Cardiac muscle cell (in vitro differentiated cells and primary cell): ENCODE results near the gene LTC4S. TPM values are rescaled to one million over a fixed set of nuclear protein-coding genes. Genes with fewer than 3 reads are reported as not detected.

Source experiments
- DNase-seq, 2 donors: peaks; one replicate each; pipeline versions ENCODE4 v3.0.0 to v3.0.0-alpha.2; 2010 to 2017; ENCODE audit warnings: low read depth in 1 of 2, low spot score in 1 of 2
- H3K27ac ChIP-seq: fragments of 200-600 bp; sonication (generic); 2 replicates; pipeline ENCODE4 v1.5.1; 2016
- H3K27me3 ChIP-seq: fragments of 200-600 bp; sonication (generic); 2 replicates; pipeline ENCODE4 v1.6.0; 2016; ENCODE audit warnings: control low read depth
- H3K36me3 ChIP-seq: fragments of 200-600 bp; sonication (generic); 2 replicates; pipeline ENCODE4 v1.5.1; 2016; ENCODE audit warnings: control low read depth
- H3K4me1 ChIP-seq: fragments of 200-600 bp; sonication (generic); 2 replicates; pipeline ENCODE4 v1.8.1; 2017; ENCODE audit warnings: low read depth, mild to moderate bottlenecking, mixed run types
- H3K4me3 ChIP-seq: fragments of 200-600 bp; sonication (generic); 2 replicates; pipeline ENCODE4 v1.5.1; 2016; ENCODE audit warnings: mild to moderate bottlenecking
- H3K9me3 ChIP-seq: fragments of 200-600 bp; sonication (generic); 2 replicates; pipeline ENCODE4 v1.5.1; 2017; ENCODE audit warnings: low read depth, mild to moderate bottlenecking, control low read depth
- polyA plus RNA-seq: library from polyadenylated mRNA; unstranded; fragments of >200 nt; fragmentation: Nextera tagmentation; extraction: Ambion mirVana; gene quantifications from 2 replicates; pipeline ENCODE4 v1.2.1, GENCODE V29; 2016
- total RNA-seq: library from RNA; depleted of rRNA; stranded (reverse); fragments of >200 nt; gene quantifications from 2 replicates; pipeline ENCODE4 v1.2.3, GENCODE V29; 2016
- TF ChIP-seq, protein P1 (sequence below): IDR thresholded peaks from 2 replicates; pipeline ENCODE4 v1.5.1; 2012; ENCODE audit warnings: low read depth, mild to moderate bottlenecking, low read length

Gene LTC4S
- total and polyA plus RNA-seq, 2 experiments from 2014 or later = 5.3 to 14.0 TPM

DNA sequence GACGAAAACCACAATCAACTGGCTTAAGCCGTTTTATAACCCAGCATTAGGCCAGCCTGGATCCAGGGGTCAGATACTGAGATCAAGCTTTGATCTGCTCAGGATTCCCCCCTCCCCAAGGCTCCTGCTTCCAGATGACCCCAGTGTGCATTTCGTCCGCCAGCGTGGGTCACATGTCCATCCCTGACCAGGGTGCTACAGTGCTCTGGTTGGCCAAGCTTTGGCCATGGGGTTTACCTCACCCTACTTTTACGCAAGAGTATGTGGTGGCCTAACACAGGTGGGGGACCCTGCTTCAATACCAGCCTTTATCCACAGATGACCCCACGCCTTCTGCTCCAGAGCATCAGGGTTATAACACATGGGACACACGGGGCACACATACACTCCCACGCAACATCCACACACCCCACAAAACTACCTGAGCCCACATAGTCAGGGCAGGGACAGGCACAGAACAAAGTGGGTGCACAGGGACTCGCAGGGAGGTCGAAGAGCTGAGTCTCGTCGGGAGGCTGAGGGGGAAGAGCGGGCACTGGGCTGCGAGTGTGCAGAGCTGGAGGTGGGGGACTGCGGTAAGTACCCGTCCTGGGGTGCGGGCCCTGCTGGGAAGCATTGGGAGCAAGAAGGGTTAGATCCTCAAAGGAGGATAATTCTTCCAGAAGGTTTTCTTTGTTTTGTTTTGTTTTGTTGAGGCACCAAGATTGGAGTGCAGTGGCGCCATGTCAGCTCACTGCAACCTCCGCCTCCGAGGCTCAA is 21.9 kb downstream of the LTC4S start:
- Histone ChIP-seq H3K27me3 (no peaks in the 10 kb centered on the region), H3K27ac (no peak overlapping the region), H3K4me3 (no peak overlapping the region), H3K36me3 (no peaks in the 10 kb centered on the region), H3K9me3 (no peaks in the 10 kb centered on the region), H3K4me1 (peaks cover 15% of the 10 kb centered on the region)
- TF ChIP-seq, protein P1, sequence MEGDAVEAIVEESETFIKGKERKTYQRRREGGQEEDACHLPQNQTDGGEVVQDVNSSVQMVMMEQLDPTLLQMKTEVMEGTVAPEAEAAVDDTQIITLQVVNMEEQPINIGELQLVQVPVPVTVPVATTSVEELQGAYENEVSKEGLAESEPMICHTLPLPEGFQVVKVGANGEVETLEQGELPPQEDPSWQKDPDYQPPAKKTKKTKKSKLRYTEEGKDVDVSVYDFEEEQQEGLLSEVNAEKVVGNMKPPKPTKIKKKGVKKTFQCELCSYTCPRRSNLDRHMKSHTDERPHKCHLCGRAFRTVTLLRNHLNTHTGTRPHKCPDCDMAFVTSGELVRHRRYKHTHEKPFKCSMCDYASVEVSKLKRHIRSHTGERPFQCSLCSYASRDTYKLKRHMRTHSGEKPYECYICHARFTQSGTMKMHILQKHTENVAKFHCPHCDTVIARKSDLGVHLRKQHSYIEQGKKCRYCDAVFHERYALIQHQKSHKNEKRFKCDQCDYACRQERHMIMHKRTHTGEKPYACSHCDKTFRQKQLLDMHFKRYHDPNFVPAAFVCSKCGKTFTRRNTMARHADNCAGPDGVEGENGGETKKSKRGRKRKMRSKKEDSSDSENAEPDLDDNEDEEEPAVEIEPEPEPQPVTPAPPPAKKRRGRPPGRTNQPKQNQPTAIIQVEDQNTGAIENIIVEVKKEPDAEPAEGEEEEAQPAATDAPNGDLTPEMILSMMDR = no peak
- no peak for DNase-seq

DNA sequence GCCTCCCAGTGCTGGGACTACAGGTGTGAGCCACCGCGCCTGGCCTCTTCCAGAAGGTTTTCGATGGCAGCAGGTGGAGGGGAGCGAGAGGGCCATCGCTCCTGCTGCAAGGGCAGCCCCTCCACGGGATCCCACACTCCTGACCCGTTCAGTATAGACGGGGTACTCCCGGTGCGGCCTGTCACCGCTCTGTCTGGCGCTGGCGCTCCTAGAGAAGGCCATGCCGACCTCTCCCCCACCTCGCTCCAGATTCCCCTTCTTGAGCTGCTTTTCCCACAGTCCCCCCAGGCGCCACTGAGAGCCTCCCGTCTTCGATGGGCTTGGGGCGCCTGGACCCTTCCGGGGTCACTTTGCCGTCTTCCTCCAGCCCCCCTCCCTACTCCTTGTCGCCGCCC is 22.6 kb downstream of the LTC4S start:
- H3K27me3 ChIP-seq = no peaks in the 10 kb centered on the region
- no peak for DNase-seq
- peaks cover 15% of the 10 kb centered on the region for H3K4me1 ChIP-seq
- TF ChIP-seq, protein P1 = no peak
- H3K4me3 ChIP-seq = peak overlapping the region; percentile 17
- H3K27ac ChIP-seq = no peak overlapping the region
- H3K36me3 ChIP-seq = no peaks in the 10 kb centered on the region
- H3K9me3 ChIP-seq = no peaks in the 10 kb centered on the region

DNA sequence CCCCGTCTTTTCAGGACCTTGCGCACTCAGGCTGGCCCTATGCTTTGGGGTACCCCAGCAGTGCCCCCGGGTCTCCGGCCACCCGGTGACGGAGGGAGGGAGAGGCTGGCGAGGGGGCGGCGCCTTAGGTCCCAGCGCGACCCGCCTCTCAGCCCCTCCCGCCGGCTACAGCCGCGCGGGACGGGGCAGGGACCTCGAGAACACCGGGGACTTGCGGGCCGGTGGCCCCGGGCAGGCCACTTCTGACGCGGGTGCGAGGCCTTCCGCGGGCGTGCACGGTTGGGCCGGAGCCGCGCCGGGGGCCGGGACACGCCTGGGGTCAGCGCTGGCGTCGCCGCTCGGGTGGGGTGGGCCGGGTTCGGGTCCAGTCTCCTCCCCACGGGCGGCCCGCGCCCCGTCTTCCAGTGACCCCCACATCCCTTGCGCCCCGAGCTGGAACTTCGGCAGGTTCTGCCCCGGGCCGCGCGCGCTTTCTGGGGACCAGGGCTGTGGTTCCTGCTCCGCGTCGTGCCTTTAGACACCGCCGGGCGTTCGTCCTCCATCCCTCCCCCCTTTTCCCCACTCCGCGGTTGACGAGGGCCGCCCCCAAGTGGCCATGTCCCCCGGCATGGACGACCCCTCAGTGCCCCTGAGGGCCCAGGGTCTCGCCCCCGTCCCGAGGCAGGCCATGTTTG is 23.1 kb downstream of the LTC4S start:
- TF ChIP-seq, protein P1 = no peak
- peak overlapping the region; percentile 17 for H3K4me3 ChIP-seq
- no peaks in the 10 kb centered on the region for H3K36me3 ChIP-seq
- peaks cover 16% of the 10 kb centered on the region for H3K4me1 ChIP-seq
- no peak overlapping the region for H3K27ac ChIP-seq
- H3K9me3 ChIP-seq = no peaks in the 10 kb centered on the region
- DNase-seq = no peak
- H3K27me3 ChIP-seq = no peaks in the 10 kb centered on the region

DNA sequence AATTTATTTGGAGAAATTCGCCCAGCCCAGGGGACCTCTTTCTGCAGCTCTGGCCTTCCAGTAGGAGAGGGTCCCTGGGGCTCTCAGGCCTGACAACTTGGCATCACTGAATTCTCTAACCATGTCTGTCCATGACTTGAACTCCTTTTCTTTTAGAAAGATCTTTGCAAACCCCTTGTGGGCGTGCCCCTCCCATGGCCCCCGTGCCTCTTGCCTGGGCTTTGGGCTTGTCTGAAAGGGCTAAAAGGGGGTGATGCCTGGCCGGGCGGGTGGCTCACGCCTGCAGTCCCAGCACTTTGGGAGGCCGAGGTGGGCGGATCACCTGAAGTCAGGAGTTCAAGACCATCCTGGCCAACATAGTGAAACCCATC is 23.7 kb downstream of the LTC4S start:
- H3K36me3 ChIP-seq = no peaks in the 10 kb centered on the region
- H3K4me1 ChIP-seq = peaks cover 21% of the 10 kb centered on the region
- no peaks in the 10 kb centered on the region for H3K9me3 ChIP-seq
- H3K4me3 ChIP-seq = no peak overlapping the region
- H3K27me3 ChIP-seq = no peaks in the 10 kb centered on the region
- TF ChIP-seq, protein P1 = no peak
- no peak for DNase-seq
- no peak overlapping the region for H3K27ac ChIP-seq

DNA sequence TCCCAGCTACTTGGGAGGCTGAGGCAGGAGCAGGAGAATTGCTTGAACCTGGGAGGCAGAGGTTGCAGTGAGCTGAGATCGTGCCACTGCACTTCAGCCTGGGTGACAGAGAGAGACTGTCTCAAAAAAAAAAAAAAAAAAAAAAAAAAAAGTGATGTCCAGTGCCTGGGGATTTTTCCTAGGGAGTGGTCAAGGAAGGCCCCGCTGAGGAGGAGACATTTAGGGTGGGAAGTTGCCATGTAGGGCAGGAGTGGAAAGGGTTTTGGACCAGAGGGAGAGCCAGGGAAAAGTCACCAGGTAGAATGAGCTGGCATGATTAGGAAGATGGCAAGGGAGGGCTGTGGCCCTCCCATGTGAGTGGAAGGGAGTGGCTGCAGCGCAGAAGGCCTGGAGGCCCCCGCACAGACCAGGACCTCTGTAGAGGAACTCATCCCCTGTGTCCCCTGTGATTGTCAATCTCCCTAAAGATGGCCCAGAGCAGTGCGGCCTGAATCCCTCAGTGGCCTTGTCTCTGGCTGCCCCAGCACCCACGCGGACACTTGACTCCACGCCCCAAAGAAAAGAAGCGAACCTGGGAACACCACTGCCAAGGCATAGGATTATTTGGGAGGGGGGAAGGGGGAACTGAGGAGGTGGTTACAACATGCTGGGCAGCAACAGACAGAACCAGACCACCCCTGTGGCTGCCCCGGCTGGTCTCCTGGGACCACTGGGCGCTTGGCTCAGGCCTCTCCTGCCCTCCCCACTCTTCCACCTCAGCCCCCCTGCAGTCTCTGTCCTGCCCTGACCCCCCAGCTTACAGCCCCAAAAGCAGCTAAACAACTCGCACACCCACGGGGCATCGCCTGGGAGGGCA is 24.3 kb downstream of the LTC4S start:
- DNase-seq = no peak
- no peaks in the 10 kb centered on the region for H3K9me3 ChIP-seq
- peak overlapping the region; percentile 18 for H3K4me3 ChIP-seq
- peak overlapping the region; percentile 94 for H3K27ac ChIP-seq
- TF ChIP-seq, protein P1 = no peak
- H3K4me1 ChIP-seq = peaks cover 23% of the 10 kb centered on the region
- no peaks in the 10 kb centered on the region for H3K36me3 ChIP-seq
- no peaks in the 10 kb centered on the region for H3K27me3 ChIP-seq
